ENCODE results near the gene NRAP.

NRAP gene

DNA sequence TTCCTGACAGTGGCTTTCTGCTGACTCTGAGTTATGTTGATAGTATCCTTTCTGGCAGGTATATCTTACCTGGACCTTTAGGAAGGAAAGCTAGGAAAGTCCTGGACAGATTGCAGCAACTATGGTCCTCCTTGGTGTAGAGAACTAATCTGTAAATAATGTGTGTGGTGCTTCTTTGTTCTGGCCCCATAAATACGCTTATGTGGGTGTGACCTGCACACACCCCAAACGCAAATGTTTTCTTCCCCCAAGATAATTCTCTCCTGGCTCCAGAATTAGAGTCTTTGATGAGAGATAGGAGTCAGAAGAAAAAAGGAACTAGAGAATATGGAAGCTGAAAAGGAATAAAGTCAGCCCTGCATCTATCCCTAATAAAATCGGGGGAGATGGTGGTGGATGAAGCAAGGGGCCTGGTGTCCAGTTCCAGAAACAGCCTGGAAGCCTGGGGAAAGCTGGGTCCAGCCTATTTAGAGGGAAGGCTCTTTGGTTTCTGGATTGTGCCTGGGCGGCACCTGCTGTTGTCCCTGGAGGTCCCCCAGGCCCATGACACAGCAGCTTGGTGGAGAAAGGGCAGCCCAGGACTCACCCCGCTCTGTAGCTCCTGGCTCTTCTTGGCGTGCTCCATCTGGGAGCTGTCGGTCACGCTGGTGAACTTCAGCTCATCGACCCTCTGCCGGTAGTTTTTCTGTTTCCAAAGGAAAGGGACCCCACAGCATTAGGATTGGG lies 38.2 kb downstream of the NRAP start:
- TF ChIP-seq, protein P1, sequence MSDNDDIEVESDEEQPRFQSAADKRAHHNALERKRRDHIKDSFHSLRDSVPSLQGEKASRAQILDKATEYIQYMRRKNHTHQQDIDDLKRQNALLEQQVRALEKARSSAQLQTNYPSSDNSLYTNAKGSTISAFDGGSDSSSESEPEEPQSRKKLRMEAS (IDR thresholded peaks at IDR 0.05) = no peak
- TF ChIP-seq EP300 (IDR thresholded peaks at IDR 0.05; ENCODE audit: borderline replicate concordance) = no peak
- TF ChIP-seq CEBPB (IDR thresholded peaks at IDR 0.05) = no peak
- TF ChIP-seq, protein P2, sequence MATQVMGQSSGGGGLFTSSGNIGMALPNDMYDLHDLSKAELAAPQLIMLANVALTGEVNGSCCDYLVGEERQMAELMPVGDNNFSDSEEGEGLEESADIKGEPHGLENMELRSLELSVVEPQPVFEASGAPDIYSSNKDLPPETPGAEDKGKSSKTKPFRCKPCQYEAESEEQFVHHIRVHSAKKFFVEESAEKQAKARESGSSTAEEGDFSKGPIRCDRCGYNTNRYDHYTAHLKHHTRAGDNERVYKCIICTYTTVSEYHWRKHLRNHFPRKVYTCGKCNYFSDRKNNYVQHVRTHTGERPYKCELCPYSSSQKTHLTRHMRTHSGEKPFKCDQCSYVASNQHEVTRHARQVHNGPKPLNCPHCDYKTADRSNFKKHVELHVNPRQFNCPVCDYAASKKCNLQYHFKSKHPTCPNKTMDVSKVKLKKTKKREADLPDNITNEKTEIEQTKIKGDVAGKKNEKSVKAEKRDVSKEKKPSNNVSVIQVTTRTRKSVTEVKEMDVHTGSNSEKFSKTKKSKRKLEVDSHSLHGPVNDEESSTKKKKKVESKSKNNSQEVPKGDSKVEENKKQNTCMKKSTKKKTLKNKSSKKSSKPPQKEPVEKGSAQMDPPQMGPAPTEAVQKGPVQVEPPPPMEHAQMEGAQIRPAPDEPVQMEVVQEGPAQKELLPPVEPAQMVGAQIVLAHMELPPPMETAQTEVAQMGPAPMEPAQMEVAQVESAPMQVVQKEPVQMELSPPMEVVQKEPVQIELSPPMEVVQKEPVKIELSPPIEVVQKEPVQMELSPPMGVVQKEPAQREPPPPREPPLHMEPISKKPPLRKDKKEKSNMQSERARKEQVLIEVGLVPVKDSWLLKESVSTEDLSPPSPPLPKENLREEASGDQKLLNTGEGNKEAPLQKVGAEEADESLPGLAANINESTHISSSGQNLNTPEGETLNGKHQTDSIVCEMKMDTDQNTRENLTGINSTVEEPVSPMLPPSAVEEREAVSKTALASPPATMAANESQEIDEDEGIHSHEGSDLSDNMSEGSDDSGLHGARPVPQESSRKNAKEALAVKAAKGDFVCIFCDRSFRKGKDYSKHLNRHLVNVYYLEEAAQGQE (IDR thresholded peaks at IDR 0.05; ENCODE audit: low read depth) = no peak
- no peak for TF ChIP-seq TAF1 (IDR thresholded peaks at IDR 0.05; ENCODE audit: low read depth)
- no peak for TF ChIP-seq RAD21 (IDR thresholded peaks at IDR 0.05; ENCODE audit: low read depth)
- TF ChIP-seq YY1 (IDR thresholded peaks at IDR 0.05; ENCODE audit: low read depth) = no peak
- TF ChIP-seq ZBTB7A (IDR thresholded peaks at IDR 0.05; ENCODE audit: low read depth) = no peak
- no peak for TF ChIP-seq TEAD4 (IDR thresholded peaks at IDR 0.05)
- no peak for TF ChIP-seq EGR1 (IDR thresholded peaks at IDR 0.05)
- TF ChIP-seq, protein P3, sequence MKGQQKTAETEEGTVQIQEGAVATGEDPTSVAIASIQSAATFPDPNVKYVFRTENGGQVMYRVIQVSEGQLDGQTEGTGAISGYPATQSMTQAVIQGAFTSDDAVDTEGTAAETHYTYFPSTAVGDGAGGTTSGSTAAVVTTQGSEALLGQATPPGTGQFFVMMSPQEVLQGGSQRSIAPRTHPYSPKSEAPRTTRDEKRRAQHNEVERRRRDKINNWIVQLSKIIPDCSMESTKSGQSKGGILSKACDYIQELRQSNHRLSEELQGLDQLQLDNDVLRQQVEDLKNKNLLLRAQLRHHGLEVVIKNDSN (IDR thresholded peaks at IDR 0.05) = no peak
- TF ChIP-seq FOXM1 (IDR thresholded peaks at IDR 0.05; ENCODE audit: borderline replicate concordance, low read depth) = no peak
- no peak for TF ChIP-seq TCF12 (IDR thresholded peaks at IDR 0.05; ENCODE audit: low read depth)
- TF ChIP-seq NFIC (IDR thresholded peaks at IDR 0.05) = no peak
- no peak for TF ChIP-seq CREB1 (IDR thresholded peaks at IDR 0.05; ENCODE audit: low read depth)

DNA sequence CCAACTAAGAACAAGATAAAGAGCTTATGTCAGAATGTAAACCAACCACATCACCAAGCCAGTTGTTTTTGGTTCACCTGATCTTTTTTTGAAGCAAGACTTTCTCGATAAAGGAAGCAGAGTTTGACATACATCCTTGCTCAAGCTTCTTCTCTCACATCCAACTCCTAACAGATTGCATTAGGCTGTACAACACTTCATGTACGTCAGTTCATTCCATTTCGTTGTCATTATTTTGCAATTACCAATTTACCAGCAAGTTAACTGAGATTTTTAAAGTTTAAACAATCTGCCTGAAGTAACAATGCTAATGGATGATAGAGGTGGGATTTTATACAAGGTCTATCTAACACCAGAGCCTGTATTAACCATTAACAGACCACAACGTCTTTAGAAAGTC lies 41.0 kb downstream of the NRAP start:
- TF ChIP-seq CEBPB (IDR thresholded peaks at IDR 0.05) (no peak), TAF1 (IDR thresholded peaks at IDR 0.05; ENCODE audit: low read depth) (no peak), FOXM1 (IDR thresholded peaks at IDR 0.05; ENCODE audit: borderline replicate concordance, low read depth) (no peak), YY1 (IDR thresholded peaks at IDR 0.05; ENCODE audit: low read depth) (no peak), CREB1 (IDR thresholded peaks at IDR 0.05; ENCODE audit: low read depth) (no peak), ZBTB7A (IDR thresholded peaks at IDR 0.05; ENCODE audit: low read depth) (no peak), EGR1 (IDR thresholded peaks at IDR 0.05) (no peak), TEAD4 (IDR thresholded peaks at IDR 0.05) (no peak), TCF12 (IDR thresholded peaks at IDR 0.05; ENCODE audit: low read depth) (no peak)
- TF ChIP-seq, protein P3 (IDR thresholded peaks at IDR 0.05) = no peak
- TF ChIP-seq, protein P2 (IDR thresholded peaks at IDR 0.05; ENCODE audit: low read depth) = no peak
- TF ChIP-seq, protein P1 (IDR thresholded peaks at IDR 0.05) = no peak

DNA sequence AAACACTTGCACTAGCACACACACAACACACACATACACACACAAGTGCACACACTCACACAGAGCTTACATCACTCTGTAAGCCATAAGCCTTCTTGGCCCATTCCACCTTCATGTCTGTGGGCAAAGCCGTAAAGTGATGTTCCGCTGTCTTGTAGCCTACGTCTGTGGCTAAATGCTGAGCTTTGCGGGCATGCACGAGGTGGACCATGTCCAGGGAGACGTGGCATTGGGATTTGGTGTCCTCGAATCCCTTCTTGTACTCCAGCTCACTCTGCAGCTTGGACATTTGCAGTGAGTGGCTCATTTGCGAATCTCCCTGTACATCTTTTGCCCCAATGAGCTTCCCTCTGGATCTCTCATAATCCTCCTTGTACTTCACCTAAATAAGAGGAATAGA lies 42.0 kb downstream of the NRAP start:
- TF ChIP-seq YY1 (IDR thresholded peaks at IDR 0.05; ENCODE audit: low read depth) = no peak
- no peak for TF ChIP-seq EGR1 (IDR thresholded peaks at IDR 0.05)
- no peak for TF ChIP-seq RAD21 (IDR thresholded peaks at IDR 0.05; ENCODE audit: low read depth)
- no peak for TF ChIP-seq NFIC (IDR thresholded peaks at IDR 0.05)
- TF ChIP-seq TCF12 (IDR thresholded peaks at IDR 0.05; ENCODE audit: low read depth) = no peak
- TF ChIP-seq TAF1 (IDR thresholded peaks at IDR 0.05; ENCODE audit: low read depth) = no peak
- TF ChIP-seq CEBPB (IDR thresholded peaks at IDR 0.05) = no peak
- TF ChIP-seq EP300 (IDR thresholded peaks at IDR 0.05; ENCODE audit: borderline replicate concordance) = no peak
- TF ChIP-seq, protein P1 (IDR thresholded peaks at IDR 0.05) = no peak
- TF ChIP-seq, protein P2 (IDR thresholded peaks at IDR 0.05; ENCODE audit: low read depth) = no peak
- TF ChIP-seq, protein P3 (IDR thresholded peaks at IDR 0.05) = no peak
- TF ChIP-seq FOXM1 (IDR thresholded peaks at IDR 0.05; ENCODE audit: borderline replicate concordance, low read depth) = no peak
- no peak for TF ChIP-seq ZBTB7A (IDR thresholded peaks at IDR 0.05; ENCODE audit: low read depth)
- TF ChIP-seq CREB1 (IDR thresholded peaks at IDR 0.05; ENCODE audit: low read depth) = no peak
- TF ChIP-seq TEAD4 (IDR thresholded peaks at IDR 0.05) = no peak

All from Ishikawa (cell line).